Activated CD4-positive, alpha-beta memory T cell treated with anti-CD3 and anti-CD28 coated beads for 36 hours (primary cell): ENCODE results near the gene TGIF1. TPM values are rescaled to one million over a fixed set of nuclear protein-coding genes. Genes with fewer than 3 reads are reported as not detected.
"Not testable (repeated sequence)": the region's sequence is repeated elsewhere in the genome, so short reads cannot be mapped to it uniquely, and the experiment has no call there.

Experiments used
- CTCF ChIA-PET: fragments of 350-600 bp; sonication (Branson Sonifier 250); formaldehyde crosslinking; loops from one replicate; lab custom pipeline; 2021; ENCODE audit warnings: antibody characterized with exemption, inconsistent platforms; lab: Charles Lee
- POLR2A ChIA-PET: fragments of 350-600 bp; sonication (Branson Sonifier 250); formaldehyde crosslinking; loops from one replicate; lab custom pipeline; 2021; ENCODE audit warnings: antibody characterized with exemption; lab: Charles Lee
- DNase-seq: peaks from one replicate; pipeline ENCODE4 v3.0.0-alpha.2; 2020
- H3K27ac Mint-ChIP-seq: one replicate; pipeline ENCODE4 v1.8.0; 2021; ENCODE audit warnings: mixed read lengths
- H3K27me3 Mint-ChIP-seq: one replicate; pipeline ENCODE4 v1.8.0; 2021; ENCODE audit warnings: mixed read lengths
- H3K36me3 Mint-ChIP-seq: one replicate; pipeline ENCODE4 v1.8.0; 2021; ENCODE audit warnings: mixed read lengths
- H3K4me1 Mint-ChIP-seq: one replicate; pipeline ENCODE4 v1.8.0; 2021; ENCODE audit warnings: low read depth, mixed read lengths
- H3K4me3 Mint-ChIP-seq: one replicate; pipeline ENCODE4 v1.8.0; 2021; ENCODE audit warnings: mild to moderate bottlenecking, mixed read lengths
- H3K9me3 Mint-ChIP-seq: one replicate; pipeline ENCODE4 v1.8.0; 2021; ENCODE audit warnings: mixed read lengths
- intact Hi-C: fragments of 100-400 bp; cut with micrococcal nuclease; formaldehyde crosslinking; loops from one replicate; pipeline ENCODE4 v1.15.1; 2023
- total RNA-seq, 2 experiments: library from RNA; stranded (reverse); gene quantifications; one replicate each; pipeline ENCODE4 v1.2.3, GENCODE V29; 2021

TGIF1 gene
- 10 to 100 TPM; 45.9 to 51.4 TPM for total RNA-seq

- H3K27ac Mint-ChIP-seq, result peak within 1 kb of the TSS; percentile 100
- peaks cover 34% of the 10 kb centered on the region for H3K4me1 Mint-ChIP-seq
- ChIA-PET CTCF (interaction anchor here (1.2 to 10.1 kb wide), 3 partner anchors 134 to 216 kb away, joined by 5 to 112 read pairs (median 43); no protein-coding TSS in a partner anchor), POLR2A (interaction anchor here (0.6 to 5.3 kb wide), 15 partner anchors 9 to 1845 kb away, joined by 3 to 90 read pairs (median 4); partner anchors contain the start of gene ZBTB14)
- H3K9me3 Mint-ChIP-seq, result no peaks in the 10 kb centered on the region
- peak; percentile 73 for DNase-seq
- peak within 1 kb of the TSS; percentile 86 for H3K4me3 Mint-ChIP-seq
- peaks cover 24% of the 10 kb centered on the region for H3K36me3 Mint-ChIP-seq
- H3K27me3 Mint-ChIP-seq, result no peaks in the 10 kb centered on the region
- intact Hi-C loops, result loop anchor here (1.0 to 10.0 kb wide), 4 partner anchors 145 to 1845 kb away; partner anchors contain the start of genes SMCHD1 and ZBTB14
These were observed at the start of gene TGIF1 for GRCh38 chr18:3450012-3450798. Gene TGIF1 (plus strand): TSS chr18:3450172. CDS start chr18:3450490, 318 bp downstream.

GRCh38 chr18:3400567-3401296, 49.2 kb upstream of the TGIF1 start:
- H3K27ac Mint-ChIP-seq, result no peak overlapping the region
- intact Hi-C loops, result no loop called here
- CTCF ChIA-PET, result interaction anchor here (0.6 to 1.5 kb wide), 2 partner anchors 73 to 104 kb away, joined by 3 read pairs; no protein-coding TSS in a partner anchor
- H3K36me3 Mint-ChIP-seq, result peaks cover 2% of the 10 kb centered on the region
- POLR2A ChIA-PET, result no interaction called here
- peaks cover 2% of the 10 kb centered on the region for H3K27me3 Mint-ChIP-seq
- H3K9me3 Mint-ChIP-seq, result peaks cover 13% of the 10 kb centered on the region
- no peak for DNase-seq
- H3K4me3 Mint-ChIP-seq, result no peak overlapping the region
- H3K4me1 Mint-ChIP-seq, result peaks cover 11% of the 10 kb centered on the region

- peaks cover 2% of the 10 kb centered on the region for H3K27me3 Mint-ChIP-seq
- no peak for DNase-seq
- ChIA-PET POLR2A (no interaction called here), CTCF (interaction anchor here (0.9 to 1.5 kb wide), 2 partner anchors 105 to 264 kb away, joined by 3 read pairs; no protein-coding TSS in a partner anchor)
- peaks cover 2% of the 10 kb centered on the region for H3K36me3 Mint-ChIP-seq
- H3K27ac Mint-ChIP-seq, result no peak overlapping the region
- peaks cover 17% of the 10 kb centered on the region for H3K4me1 Mint-ChIP-seq
- intact Hi-C loops, result no loop called here
- no peak overlapping the region for H3K4me3 Mint-ChIP-seq
- peaks cover 13% of the 10 kb centered on the region for H3K9me3 Mint-ChIP-seq
These were observed 48.0 kb upstream of the TGIF1 start for GRCh38 chr18:3401669-3402620.

GRCh38 chr18:3402982-3403451, 47.0 kb upstream of the TGIF1 start:
- CTCF ChIA-PET, result interaction anchor here (0.7 to 1.0 kb wide), 3 partner anchors 88 to 263 kb away, joined by 3 read pairs; no protein-coding TSS in a partner anchor
- H3K36me3 Mint-ChIP-seq, result peaks cover 2% of the 10 kb centered on the region
- no peak overlapping the region for H3K4me3 Mint-ChIP-seq
- POLR2A ChIA-PET, result no interaction called here
- no peak overlapping the region for H3K27ac Mint-ChIP-seq
- peaks cover 17% of the 10 kb centered on the region for H3K4me1 Mint-ChIP-seq
- no peak for DNase-seq
- intact Hi-C loops, result no loop called here
- H3K27me3 Mint-ChIP-seq, result peaks cover 2% of the 10 kb centered on the region
- H3K9me3 Mint-ChIP-seq, result peaks cover 13% of the 10 kb centered on the region

- peaks cover 7% of the 10 kb centered on the region for H3K9me3 Mint-ChIP-seq
- H3K4me1 Mint-ChIP-seq, result peaks cover 17% of the 10 kb centered on the region
- no peak overlapping the region for H3K27ac Mint-ChIP-seq
- ChIA-PET CTCF (interaction anchor here (0.9 to 1.1 kb wide), 2 partner anchors 26 to 259 kb away, joined by 3 read pairs; no protein-coding TSS in a partner anchor), POLR2A (no interaction called here)
- intact Hi-C loops, result no loop called here
- no peaks in the 10 kb centered on the region for H3K36me3 Mint-ChIP-seq
- no peak for DNase-seq
- H3K4me3 Mint-ChIP-seq, result no peak overlapping the region
- H3K27me3 Mint-ChIP-seq, result no peaks in the 10 kb centered on the region
These were observed 44.3 kb upstream of the TGIF1 start for GRCh38 chr18:3405713-3406112.

- H3K4me1 Mint-ChIP-seq, result peaks cover 25% of the 10 kb centered on the region
- no peak for DNase-seq
- no peak overlapping the region for H3K27ac Mint-ChIP-seq
- no peaks in the 10 kb centered on the region for H3K27me3 Mint-ChIP-seq
- POLR2A ChIA-PET, result no interaction called here
- CTCF ChIA-PET, result no interaction called here
- peaks cover 4% of the 10 kb centered on the region for H3K9me3 Mint-ChIP-seq
- no peak overlapping the region for H3K4me3 Mint-ChIP-seq
- intact Hi-C loops, result no loop called here
- no peaks in the 10 kb centered on the region for H3K36me3 Mint-ChIP-seq
These were observed 41.9 kb upstream of the TGIF1 start for GRCh38 chr18:3408107-3408506.

- Mint-ChIP-seq H3K36me3 (no peaks in the 10 kb centered on the region), H3K27me3 (no peaks in the 10 kb centered on the region), H3K4me3 (no peak overlapping the region), H3K9me3 (peaks cover 4% of the 10 kb centered on the region), H3K27ac (no peak overlapping the region), H3K4me1 (peaks cover 24% of the 10 kb centered on the region)
- intact Hi-C loops, result no loop called here
- ChIA-PET CTCF (interaction anchor here (0.6 to 1.2 kb wide), 4 partner anchors 16 to 264 kb away, joined by 3 to 6 read pairs (median 3); no protein-coding TSS in a partner anchor), POLR2A (no interaction called here)
- no peak for DNase-seq
These were observed 40.2 kb upstream of the TGIF1 start for GRCh38 chr18:3409811-3410210.

- POLR2A ChIA-PET, result no interaction called here
- Mint-ChIP-seq H3K27me3 (no peaks in the 10 kb centered on the region), H3K4me3 (no peak overlapping the region), H3K4me1 (peaks cover 24% of the 10 kb centered on the region), H3K27ac (no peak overlapping the region), H3K9me3 (peaks cover under 1% of the 10 kb centered on the region), H3K36me3 (no peaks in the 10 kb centered on the region)
- DNase-seq, result no peak
- CTCF ChIA-PET, result interaction anchor here (0.6 to 1.4 kb wide), 4 partner anchors 30 to 263 kb away, joined by 3 to 6 read pairs (median 3); no protein-coding TSS in a partner anchor
- intact Hi-C loops, result no loop called here
These were observed 39.7 kb upstream of the TGIF1 start for GRCh38 chr18:3410273-3410672.

GRCh38 chr18:3410876-3411275, 39.1 kb upstream of the TGIF1 start:
- H3K27ac Mint-ChIP-seq, H3K36me3 Mint-ChIP-seq, POLR2A ChIA-PET, DNase-seq, H3K4me3 Mint-ChIP-seq, intact Hi-C loops, H3K9me3 Mint-ChIP-seq, H3K27me3 Mint-ChIP-seq: not testable (repeated sequence)
- CTCF ChIA-PET, result interaction anchor here (0.9 to 2.2 kb wide), 3 partner anchors 31 to 183 kb away, joined by 3 to 7 read pairs (median 3); no protein-coding TSS in a partner anchor
- H3K4me1 Mint-ChIP-seq, result peaks cover 21% of the 10 kb centered on the region

- H3K4me3 Mint-ChIP-seq, result no peak overlapping the region
- intact Hi-C loops, result no loop called here
- CTCF ChIA-PET, result interaction anchor here (1.4 to 2.2 kb wide), 2 partner anchors 31 to 44 kb away, joined by 3 to 7 read pairs; no protein-coding TSS in a partner anchor
These were observed 38.6 kb upstream of the TGIF1 start for GRCh38 chr18:3411327-3411726.

More at GRCh38 chr18:3411327-3411726, 38.6 kb upstream of the TGIF1 start:
- Mint-ChIP-seq H3K36me3 (no peaks in the 10 kb centered on the region), H3K27me3 (no peaks in the 10 kb centered on the region), H3K9me3 (no peaks in the 10 kb centered on the region), H3K4me1 (peaks cover 18% of the 10 kb centered on the region), H3K27ac (no peak overlapping the region)
- DNase-seq, result no peak
- POLR2A ChIA-PET, result no interaction called here
